K562 (cell line): Measurements from ENCODE around the gene CIAO1. TPM values are rescaled to one million over a fixed set of nuclear protein-coding genes. Genes with fewer than 3 reads are reported as not detected.

Experiments used
- EP300 ChIP-seq: IDR thresholded peaks from 2 replicates; pipeline ENCODE4 v1.6.1; 2012; ENCODE audit warnings: low read length, improper control_type of control experiment
- ETS2 ChIP-seq: IDR thresholded peaks from 2 replicates; pipeline ENCODE4 v1.6.1; 2016; ENCODE audit warnings: borderline replicate concordance, missing genetic modification characterization, mild to moderate bottlenecking, moderate library complexity, missing compliant biosample characterization; ENCODE audit not compliant: poor library complexity, severe bottlenecking
- FOSL1 ChIP-seq: fragments of 200-800 bp; sonication (Bioruptor generic); conservative IDR thresholded peaks from 2 replicates; pipeline ENCODE4 v1.6.1; 2016; ENCODE audit warnings: missing genetic modification characterization, missing compliant biosample characterization
- GMEB1 ChIP-seq: fragments of 250-450 bp; sonication (Bioruptor Pico); IDR thresholded peaks from 2 replicates; pipeline ENCODE4 v1.4.0; 2020; ENCODE audit warnings: mild to moderate bottlenecking
- IRF9 ChIP-seq: fragments of 450-650 bp; IDR thresholded peaks from 2 replicates; pipeline ENCODE4 v1.6.1; 2016; ENCODE audit warnings: missing biosample characterization, missing genetic modification characterization
- POLR2A ChIP-seq: fragments of 450-650 bp; conservative IDR thresholded peaks from 2 replicates; pipeline ENCODE4 v1.6.1; 2016
- POLR2B ChIP-seq: fragments of 450-650 bp; IDR thresholded peaks from 2 replicates; pipeline ENCODE4 v1.6.1; 2018; ENCODE audit warnings: low read depth; ENCODE audit not compliant: partially characterized antibody
- RREB1 ChIP-seq: fragments of 250-450 bp; sonication (Bioruptor Pico); IDR thresholded peaks from 2 replicates; pipeline ENCODE4 v1.4.0; 2020
- SMAD1 ChIP-seq: fragments of 150-350 bp; IDR thresholded peaks from 2 replicates; pipeline ENCODE4 v1.6.1; 2014; ENCODE audit warnings: low read length, low read depth; ENCODE audit not compliant: partially characterized antibody
- SMARCA5 ChIP-seq: fragments of 450-650 bp; IDR thresholded peaks from 2 replicates; pipeline ENCODE4 v1.6.1; 2016
- SNIP1 ChIP-seq: fragments of 450-650 bp; IDR thresholded peaks from 2 replicates; pipeline ENCODE4 v1.7.1; 2017; ENCODE audit warnings: low read depth, mild to moderate bottlenecking
- STAG1 ChIP-seq: sonication (generic); formaldehyde crosslinking; IDR thresholded peaks from 2 replicates; pipeline ENCODE4 v1.5.0; 2020; ENCODE audit warnings: missing genetic modification reagents, borderline replicate concordance
- TRIM24 ChIP-seq, 2 experiments: fragments of 450-650 bp; IDR thresholded peaks; 2 replicates each; pipeline ENCODE4 v1.6.1; 2016
- WHSC1 ChIP-seq: IDR thresholded peaks from one replicate; pipeline ENCODE4 v1.6.1; 2012; ENCODE audit warnings: low read length, control low read depth, inconsistent platforms
- ZBTB11 ChIP-seq, 3 experiments: fragments of 200-800 bp in 1 of 3; fragments of 250-450 bp in 1 of 3; fragments of 450-650 bp in 1 of 3; sonication (Bioruptor Pico) in 1 of 3; sonication (Bioruptor generic) in 1 of 3; formaldehyde crosslinking in 1 of 3; IDR thresholded peaks; 2 replicates each; pipeline versions ENCODE4 v1.6.1 to v1.8.0; 2016 to 2022; ENCODE audit warnings: mild to moderate bottlenecking in 2 of 3, missing genetic modification characterization in 2 of 3, missing compliant biosample characterization in 1 of 3, moderate library complexity in 1 of 3
- ZNF212 ChIP-seq: fragments of 450-650 bp; formaldehyde crosslinking; IDR thresholded peaks from 2 replicates; pipeline ENCODE4 v1.4.0; 2020; ENCODE audit warnings: mild to moderate bottlenecking
- polyA plus RNA-seq, 8 experiments: library from polyadenylated mRNA; depleted of rRNA in 4 of 8; stranded (reverse) in 5 of 8; unstranded in 3 of 8; fragments of >200 nt; fragmentation: Nextera tagmentation in 2 of 8; fragmentation: Illumina TruSeq in 1 of 8; extraction: Ambion mirVana in 2 of 8; extraction: Trizol in 1 of 8; gene quantifications; 2 replicates each; pipeline versions ENCODE4 v1.2.1 to v1.2.3, GENCODE V29; 2011 to 2014; ENCODE audit warnings: inconsistent platforms in 1 of 8, missing spikeins in 1 of 8
- total RNA-seq, 7 experiments: library from RNA; depleted of rRNA in 6 of 7; stranded (reverse); fragments of >200 nt in 6 of 7; fragmentation: Illumina TruSeq in 2 of 7; extraction: Trizol in 2 of 7; gene quantifications; 2 replicates each; pipeline versions ENCODE4 v1.2.1 to v1.2.3, GENCODE V29; 2011 to 2021; ENCODE audit warnings: low replicate concordance in 1 of 7

Gene CIAO1
- total and polyA plus RNA-seq, 9 of the 15 experiments (the other 6 are each of a cell fraction or from before 2014, with no cell fraction given), result 11.4 to 156 (median 92.8) TPM

DNA sequence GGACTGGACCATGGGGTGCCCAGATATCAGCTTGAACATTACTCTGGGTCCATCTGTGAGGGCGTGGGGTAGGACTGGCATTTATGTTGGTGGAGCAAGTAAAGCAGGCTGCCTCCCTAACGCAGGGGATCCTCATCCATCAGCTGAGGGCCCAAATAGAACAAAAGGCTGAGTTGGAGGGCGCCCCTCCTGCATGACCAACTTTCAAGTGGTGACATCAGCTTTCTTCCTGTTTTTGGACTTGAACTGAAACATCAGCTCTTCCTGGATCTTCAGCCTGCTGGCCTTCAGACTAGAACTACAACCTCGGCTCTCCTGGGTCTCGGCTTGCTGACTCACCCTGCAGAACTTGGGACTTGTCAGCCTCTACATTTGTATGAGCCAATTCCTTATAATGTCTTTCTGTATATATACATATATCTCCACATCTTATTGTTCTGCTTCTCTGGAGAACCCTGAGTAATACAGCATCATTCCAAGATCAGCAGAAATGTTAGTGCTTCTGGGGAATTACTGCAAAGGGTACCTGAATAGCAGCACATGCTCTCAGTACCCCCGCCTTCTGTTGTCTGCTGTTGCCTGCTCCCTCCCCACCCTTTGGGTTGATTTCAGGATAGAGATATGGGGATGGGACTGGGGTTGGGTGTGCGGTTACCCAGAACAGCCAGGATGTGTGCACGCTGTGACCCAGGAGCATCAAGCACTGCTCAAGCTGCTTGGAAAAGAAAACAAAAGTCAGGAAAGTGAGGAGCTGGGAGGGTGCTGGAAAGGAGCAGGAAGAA, 20.2 kb upstream of the CIAO1 start (continued):
- TF ChIP-seq TRIM24 (IDR thresholded peaks at IDR 0.05), result peak; percentile 92 to 94
- TF ChIP-seq SMARCA5, result no peak
- TF ChIP-seq IRF9 (tag), result no peak
- TF ChIP-seq ZBTB11 (CRISPR knock-in tag; IDR thresholded peaks at IDR 0.05), result no peak
- no peak for TF ChIP-seq STAG1
- TF ChIP-seq POLR2A, result no peak
- no peak for TF ChIP-seq WHSC1
- TF ChIP-seq FOSL1 (tag), result peak; percentile 61
- TF ChIP-seq POLR2B, result no peak
- no peak for TF ChIP-seq ZNF212 (CRISPR knock-in tag)
- TF ChIP-seq RREB1 (CRISPR knock-in tag), result no peak
- TF ChIP-seq EP300, result peak; percentile 24; the same call in 1 of the 2 replicates
- no peak for TF ChIP-seq ETS2 (tag)
- no peak for TF ChIP-seq GMEB1 (CRISPR knock-in tag)
- TF ChIP-seq SMAD1, result no peak
- no peak for TF ChIP-seq SNIP1
